Muscle of arm (tissue), 12 donors: ENCODE results near the gene CADPS2. TPM values are rescaled to one million over a fixed set of nuclear protein-coding genes. Genes with fewer than 3 reads are reported as not detected.

Experiments
- DNase-seq: peaks from one replicate; pipeline ENCODE4 v3.0.0-alpha.2; 2013
- polyA plus RNA-seq, 12 donors: library from polyadenylated mRNA; unstranded; fragments of 120-200 nt; gene quantifications; one replicate each; pipeline ENCODE4 v1.2.1, GENCODE V29; 2013; ENCODE audit not compliant: insufficient read length in 12 of 12

The CADPS2 gene
- polyA plus RNA-seq, 12 donors, result 2.9 to 10.1 (median 4.7) TPM; not detected in 2

DNA sequence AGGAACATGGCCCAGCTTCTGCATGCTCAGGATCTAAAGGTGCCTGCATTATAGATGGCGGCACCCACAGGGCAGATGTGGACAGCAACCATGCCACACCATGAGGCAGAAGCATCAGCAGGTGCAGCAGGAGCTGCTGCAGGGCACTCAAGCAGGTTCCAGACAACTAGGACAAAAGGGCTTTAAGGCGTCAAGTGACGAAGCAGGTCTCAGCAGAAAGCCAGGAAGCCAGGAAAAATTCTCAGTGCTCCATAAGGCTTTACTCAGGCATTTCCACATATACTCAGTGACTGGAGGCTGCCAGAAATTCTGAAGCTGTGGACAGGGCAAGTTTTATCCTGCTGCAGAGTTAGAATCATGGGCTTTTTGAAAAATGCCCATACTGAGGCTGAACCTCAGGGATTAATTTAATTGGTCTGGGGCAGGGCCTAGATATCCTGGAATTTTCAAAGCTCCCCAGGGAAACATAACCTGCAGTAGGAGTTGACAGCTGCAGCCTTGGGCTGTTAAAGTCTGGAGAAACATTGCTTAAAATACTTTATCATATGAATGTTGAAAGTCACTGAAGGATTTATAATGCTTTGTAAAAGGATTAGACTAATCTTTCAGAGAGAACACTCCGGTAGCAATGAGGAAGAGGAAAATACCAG lies 115.4 kb downstream of the CADPS2 start:
- DNase-seq, result no peak

DNA sequence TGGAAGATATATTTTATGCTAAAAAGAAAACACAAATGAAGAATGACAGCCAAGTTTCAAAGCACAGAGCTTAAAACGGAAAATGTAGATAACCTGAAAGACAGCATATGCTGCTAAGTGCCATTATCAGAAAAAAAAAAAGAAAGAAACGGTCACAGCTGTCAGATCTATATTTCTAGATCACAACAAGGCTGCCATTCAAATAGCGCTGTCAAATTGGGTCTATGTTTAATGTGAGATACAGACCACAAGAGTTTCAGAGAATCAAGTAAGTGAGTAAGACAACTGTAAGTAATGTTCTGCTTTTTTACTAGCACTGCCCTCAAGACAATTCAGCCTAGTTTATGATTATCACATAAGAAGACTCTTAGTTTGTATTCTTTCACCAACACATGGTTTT lies 117.4 kb downstream of the CADPS2 start:
- DNase-seq, result no peak

DNA sequence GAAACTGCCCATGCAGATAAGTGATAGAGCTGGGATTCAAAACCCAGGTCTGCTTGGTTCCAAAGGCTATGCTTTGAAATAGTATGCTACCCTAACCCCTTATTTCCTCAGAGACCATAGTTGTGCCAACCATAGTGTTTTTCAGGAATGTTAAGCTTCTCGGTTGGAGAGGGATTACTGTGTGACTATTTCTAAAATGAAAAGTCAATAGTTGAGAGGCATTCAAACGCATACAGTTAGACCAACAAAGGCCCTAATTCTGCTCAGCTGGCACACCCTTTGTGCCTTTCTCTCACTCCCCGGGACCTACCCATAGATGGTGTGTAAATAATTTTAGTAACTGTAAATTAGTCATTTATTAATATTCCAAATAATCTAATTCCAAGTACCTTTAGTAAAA lies 118.9 kb downstream of the CADPS2 start:
- DNase-seq, result no peak

DNA sequence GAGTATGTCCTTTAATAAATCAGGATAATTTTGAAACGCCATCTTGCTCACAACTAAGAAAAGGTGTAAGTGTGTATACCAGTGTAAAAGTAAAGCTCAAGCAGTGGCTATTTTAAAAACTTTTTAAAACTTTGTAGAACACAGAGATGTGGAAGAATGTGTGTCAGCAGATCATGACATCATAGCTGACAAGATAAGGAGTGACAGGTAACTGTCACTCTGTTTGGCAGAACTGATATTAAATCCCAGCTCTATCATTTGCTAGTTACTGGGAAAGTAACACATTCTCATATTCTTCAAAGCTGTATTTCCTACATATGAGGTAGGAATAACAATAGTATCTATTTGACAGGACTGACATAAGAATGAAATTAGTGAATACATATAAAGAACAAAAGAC lies 119.7 kb downstream of the CADPS2 start:
- no peak for DNase-seq

DNA sequence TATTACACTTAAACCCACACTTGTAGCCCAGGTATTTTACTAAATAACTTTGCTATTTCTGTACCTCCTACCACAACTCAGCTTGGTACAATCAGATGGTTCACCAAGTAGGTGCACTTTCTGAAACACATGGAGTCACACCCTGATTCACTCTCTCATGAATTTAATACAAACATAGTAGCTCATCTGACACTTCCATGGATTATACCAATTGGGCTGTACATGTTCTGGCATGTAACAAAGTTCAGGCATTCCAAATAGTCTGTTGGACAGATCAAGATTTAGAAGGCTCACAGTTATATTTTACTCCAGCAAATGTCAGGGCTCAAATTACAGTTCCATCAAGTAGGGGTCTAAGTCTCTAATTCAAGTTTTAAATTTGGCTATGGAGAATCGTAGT lies 121.4 kb downstream of the CADPS2 start:
- DNase-seq, result no peak

DNA sequence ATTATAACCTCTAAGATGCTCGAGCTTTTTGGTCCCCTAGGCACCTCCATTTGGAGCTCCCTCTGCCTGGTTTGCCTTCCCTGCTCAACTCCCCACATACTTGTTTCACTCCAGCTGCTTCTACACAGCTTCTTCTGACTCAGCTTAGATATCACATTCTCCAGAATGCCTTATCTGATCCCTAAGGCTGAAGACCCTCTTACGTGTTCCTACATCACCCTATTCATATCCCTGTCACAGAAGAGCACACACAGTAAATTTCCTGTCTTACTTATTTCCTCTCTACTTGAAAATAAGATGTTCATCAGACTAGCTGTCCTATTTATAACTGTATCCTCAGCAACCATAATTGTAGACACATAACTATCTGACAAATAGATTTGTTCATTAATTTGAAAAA lies 122.2 kb downstream of the CADPS2 start:
- no peak for DNase-seq

DNA sequence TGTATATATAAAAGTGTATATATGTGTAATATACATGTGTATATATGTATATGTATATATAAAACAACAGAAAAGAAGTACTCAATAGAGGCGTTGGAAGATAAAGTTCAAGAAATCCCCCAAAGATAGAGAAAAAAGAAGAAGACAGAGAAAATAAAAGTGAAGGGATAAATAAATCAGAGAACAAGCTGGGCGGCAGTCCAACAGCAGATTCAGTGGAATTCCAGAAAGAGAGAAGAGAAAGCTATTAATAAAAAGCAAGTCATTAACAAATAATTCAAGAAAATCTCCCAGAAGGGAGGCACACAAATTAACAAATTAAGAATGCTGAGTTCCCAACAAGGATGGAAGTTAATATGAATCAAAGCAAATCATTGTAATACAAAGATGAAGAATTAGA lies 124.2 kb downstream of the CADPS2 start:
- no peak for DNase-seq

DNA sequence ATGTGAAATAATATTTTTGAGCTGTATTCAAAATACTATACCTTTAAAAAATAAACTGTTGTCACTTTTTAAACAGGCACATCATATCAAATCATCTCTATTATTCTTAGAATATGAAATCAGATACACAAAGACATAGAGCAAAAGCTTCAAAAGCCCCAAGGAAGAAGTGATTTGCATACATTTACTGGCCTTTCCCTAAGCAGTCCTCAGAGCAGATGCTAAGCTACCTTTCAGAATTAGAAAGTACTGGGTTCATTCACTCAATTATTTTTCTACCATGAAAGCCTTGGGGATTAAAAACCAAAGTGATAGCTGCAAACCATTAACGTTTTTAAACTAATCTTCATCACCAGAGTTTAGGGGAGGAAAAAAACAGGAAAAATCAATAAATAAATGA lies 127.8 kb downstream of the CADPS2 start:
- no peak for DNase-seq

DNA sequence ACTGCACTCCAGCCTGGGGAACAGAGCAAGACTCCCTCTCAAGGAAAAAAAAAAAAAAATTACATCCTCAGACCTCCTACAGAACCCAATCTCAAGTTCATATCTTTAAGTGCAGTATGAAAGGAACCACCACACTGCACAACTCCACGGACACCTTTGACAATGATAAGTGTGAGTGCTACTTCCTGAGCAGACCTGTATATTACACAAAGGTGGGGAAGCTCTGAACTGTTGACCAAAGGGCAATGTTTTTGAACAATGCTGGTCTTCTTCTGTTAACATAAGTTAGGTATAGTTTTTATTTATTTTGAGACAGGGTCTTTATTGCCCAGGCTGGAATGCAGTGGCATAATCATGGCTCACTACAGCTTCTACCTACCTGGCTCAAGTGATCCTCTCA lies 129.4 kb downstream of the CADPS2 start:
- no peak for DNase-seq

DNA sequence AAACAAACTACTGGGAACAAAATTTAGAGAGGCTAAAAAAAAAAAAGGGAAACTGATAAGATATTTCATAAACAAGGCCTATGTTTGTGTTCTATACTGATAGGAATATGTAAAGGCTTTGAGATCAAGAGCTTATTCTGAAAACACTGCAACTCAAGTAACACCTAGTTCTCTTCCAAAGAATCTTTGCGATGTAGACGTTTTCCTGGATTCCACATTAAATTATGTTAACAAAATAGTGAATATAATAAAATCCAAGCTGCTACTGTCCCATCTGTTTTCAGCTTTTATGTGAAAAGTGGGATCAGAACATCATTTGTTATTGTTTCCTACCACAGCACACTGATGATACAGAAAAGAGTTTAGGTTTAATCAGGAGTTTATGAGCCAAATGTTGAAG lies 130.6 kb downstream of the CADPS2 start:
- no peak for DNase-seq

DNA sequence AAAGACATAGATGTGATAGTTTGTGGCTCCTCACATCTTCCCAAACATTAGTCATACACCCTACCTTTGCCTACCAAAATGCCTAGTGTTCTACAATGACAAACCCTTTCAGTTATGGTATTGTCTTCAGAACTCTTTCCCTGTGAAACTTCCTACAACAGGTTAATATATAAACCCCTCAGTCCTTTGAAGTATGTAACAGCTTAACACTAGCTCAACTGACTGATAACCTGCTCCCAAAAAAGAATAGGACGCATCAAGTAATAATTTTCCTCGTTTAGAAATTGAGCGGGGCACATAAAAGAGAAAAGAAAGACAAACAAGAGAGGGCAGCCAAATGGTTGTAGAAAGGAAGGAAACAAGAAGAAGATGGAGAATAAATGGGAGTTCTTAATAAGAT lies 133.7 kb downstream of the CADPS2 start:
- no peak for DNase-seq

DNA sequence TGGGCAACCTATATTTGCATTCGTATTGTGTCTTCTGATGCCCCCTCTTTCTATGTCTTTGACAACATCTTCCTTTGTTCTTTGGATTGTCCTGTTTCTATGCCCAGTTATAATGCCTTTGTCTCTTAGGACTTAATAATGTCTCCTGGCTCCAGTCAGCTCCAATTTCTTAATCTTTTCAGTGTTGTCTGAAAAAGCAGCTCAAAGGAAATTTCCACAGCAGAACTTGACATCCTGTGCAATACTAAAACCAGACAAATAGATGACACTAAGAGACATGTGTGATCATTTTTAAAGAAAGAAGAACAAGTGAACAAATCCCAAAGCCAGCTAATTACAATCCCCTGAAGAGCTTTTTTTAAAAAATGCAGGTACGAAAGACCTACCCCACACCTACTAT lies 135.9 kb downstream of the CADPS2 start:
- DNase-seq, result no peak

DNA sequence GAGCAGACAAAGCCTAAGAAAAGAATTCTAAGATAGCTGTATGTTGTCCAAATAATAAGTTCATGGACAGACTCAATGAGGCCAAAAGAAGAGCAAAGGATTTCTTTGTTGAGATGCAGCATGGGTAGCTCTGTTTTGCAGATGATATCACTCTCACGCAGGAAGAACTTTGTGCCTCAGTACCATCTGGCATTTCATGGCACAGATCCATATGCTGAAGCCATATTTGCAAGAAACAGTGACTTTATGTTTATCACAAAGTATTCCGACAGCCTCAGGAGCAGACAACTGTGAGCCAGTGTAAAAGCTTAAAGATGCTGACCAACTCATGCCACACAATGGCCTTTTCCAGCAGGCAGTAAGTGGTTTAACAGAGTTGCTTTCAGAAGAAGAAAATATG lies 138.1 kb downstream of the CADPS2 start:
- DNase-seq, result no peak

DNA sequence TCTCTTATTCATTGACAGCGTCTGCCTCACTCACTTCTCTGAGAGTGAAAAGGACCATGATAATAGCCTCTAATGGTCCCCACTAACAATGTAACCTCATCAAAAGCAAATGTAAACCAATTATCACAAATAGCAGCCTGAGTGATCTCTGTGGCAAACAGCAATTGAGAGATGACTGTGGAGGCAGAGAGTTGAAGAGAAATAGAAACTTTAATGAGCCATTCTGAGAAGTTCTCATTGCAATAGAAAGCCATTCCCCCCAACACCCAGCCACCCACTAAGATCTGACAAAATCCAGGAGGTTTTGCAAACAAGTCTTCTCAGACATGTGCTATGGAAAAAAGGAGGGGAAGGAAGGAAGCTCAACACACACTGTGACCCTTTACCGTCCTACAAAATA lies 139.3 kb downstream of the CADPS2 start:
- DNase-seq, result no peak

DNA sequence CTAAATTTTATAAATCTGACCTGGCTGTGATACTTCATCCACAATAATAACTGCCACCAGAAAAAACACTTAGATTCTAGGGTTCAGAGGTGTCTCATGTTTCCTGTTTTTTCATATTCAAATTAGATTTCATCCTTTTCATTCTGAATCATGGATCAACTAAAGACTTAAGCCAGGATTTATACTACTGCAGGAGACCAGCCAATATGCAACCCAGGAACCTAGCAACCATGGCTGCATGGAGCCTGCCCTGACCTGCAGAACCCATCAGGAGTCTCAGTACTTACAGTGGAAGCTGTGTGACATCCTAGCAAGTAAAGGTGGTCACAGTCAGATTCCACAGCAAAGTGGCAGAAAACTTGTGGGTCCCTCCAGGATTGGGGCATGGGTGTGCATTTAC lies 143.0 kb downstream of the CADPS2 start:
- no peak for DNase-seq

DNA sequence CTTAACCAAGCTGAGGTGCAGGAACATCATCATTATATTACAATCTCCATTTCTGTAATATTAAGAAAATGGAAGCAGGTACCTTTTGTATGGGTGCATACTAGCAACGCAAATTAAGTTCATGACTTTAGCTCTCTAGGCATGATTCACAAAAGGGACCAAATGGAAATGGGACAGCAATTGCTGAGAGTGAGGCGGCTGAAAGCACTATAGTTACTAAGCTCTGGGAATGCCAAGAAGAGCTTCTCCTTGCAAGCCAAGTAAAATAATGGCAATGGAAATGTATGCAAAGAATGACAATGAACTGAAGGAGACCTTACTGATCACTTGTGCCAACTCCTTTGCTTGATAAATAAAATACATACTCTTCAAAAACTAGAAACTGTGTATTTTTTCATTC lies 147.3 kb downstream of the CADPS2 start:
- no peak for DNase-seq

DNA sequence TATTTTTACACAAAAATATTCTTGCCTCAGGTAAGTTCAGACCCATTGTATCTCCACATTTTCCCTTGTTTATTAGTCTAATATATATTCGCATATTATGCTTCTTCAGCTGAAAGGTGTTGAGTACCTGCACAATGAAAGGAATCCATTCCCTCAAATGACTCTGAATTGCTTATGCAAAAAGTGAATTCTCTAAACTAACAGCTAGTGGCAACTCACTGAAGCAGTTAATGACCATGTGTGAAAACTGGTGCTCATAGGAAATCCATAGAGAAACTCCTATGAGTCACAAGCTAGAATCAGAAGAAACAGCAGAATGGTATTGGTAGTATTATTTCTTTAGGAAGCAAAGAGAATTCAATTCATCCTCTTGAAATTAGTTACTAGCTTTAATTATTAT lies 150.1 kb downstream of the CADPS2 start:
- DNase-seq, result no peak

DNA sequence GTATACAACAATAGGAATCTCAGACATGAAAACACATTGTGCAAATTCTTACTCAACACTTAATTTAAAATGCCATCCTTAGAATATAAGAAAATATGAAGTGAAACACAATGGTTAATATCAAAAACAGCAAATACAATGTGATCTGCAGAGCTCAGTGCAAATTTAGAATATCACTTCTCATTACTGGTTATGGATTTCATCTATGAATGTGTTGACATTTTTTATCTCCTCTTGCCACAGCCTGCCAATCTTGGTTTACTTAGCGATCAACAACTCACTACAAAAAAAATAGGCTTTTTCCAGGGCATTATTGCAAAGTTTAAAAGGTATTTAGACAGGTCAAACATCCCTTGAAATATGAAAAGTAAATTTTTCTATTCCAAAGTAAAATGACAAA lies 158.5 kb downstream of the CADPS2 start:
- DNase-seq, result no peak

DNA sequence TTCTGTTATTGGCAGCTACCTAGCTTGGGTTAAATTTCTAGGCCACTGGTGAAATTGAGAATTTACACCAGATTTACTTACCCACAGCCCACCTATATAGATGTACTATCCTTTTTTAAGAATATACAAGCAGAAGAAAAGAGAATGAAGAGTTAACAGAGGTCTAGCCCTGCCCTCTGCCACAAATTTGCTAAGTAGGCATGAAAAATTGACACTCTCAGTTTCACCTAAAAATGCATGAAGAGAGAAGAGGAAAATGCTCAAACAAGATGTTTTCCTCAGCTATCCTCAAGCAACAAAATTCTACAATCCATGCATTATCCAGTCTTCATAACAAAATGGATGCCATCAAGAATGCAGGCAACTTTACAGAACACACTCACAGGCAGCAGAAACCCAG lies 158.9 kb downstream of the CADPS2 start:
- no peak for DNase-seq

DNA sequence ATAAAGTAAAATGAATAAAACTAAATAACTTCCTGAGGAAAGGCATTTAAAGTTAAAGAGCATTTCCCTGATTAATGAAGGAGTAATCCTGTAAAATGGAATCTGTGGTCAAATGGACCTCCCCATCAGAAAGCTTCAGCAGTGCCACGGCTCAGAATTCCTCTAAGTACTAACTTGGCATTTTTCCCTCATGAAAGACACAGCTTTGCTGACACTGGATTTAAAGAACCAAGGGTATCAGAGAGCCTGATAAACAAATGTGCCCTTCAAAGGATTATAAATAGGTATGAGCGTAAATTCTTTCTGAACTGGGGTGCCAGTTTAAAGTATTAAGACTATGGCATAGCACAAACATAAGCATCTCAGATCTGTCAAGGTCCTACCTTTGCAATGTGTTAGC lies 159.4 kb downstream of the CADPS2 start:
- DNase-seq, result no peak

DNA sequence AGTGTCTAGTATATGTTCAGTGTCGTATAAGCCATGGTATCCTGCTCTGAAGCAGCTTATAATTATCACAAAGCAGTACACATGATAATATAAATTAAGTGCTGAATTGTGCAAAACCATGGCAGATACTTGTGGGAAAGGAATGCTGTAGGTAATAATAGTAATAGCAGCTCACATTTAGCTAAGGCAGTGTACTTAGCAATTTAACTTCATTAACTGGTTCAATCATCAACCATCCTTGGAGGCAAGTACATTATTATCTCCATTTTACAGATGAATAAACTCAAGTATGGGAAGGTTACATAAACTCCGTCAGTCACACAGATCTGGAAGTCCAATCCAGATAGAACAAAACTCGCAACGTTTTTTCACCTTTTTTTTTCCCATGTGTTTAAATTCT lies 161.9 kb downstream of the CADPS2 start:
- DNase-seq, result no peak

DNA sequence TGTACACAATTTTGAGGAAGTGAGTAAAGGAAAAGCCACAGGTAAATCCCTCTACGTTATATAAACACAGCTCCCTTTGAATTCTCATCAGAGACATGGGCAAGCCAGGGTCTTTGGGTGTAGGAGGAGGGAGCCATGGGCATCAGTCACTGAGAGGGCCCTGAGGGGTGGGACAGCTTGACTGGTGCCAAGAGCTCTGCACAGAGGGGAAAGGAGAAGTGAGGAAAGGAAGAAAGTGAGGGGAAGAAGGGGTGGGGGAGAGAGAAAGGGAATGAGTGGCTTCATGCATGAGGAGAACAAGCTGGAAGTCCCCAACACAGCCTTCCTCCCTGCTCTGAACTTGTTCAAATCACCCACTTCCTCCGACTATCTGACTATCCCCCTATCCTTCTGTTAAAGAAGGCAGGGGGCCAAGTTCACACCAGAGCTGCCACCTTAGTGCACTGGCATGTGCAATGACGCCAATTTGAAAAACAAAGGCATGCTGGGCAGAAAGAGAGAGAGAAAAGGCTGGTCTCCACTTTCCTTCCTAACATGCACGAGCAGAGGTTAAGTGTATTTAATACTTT lies 167.2 kb downstream of the CADPS2 start:
- no peak for DNase-seq

DNA sequence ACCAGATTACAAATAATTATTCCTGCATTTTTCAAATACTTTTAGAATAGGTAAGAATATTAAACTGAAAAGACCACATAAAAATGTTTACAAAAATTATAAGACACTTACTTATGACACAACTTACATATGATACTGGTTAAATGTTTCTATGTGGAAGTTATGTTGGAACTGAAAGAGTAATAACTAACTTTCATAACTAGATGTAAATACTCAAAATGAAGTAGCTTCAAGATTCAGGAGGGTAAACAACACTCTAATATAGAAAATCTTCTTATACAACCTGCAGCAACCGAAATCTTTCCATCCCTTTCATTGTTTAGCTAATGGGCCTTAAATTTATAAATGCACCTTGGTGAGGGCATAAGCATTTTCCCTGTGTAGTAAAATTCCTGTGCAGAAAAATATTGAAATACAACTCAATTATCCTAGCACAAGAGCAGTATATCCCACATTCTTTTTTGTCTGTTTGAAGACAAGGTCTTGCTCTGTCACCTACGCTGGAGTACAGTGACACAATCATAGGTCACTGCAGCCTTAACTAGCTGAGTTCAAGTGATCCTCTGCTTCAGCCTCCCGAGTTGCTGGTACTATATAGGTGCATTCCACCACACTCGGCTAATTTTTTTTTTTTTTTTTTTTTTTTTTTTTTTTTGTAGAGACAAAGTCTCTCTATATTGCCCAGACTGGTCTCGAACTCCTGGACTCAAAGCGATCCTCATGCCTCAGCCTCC lies 168.7 kb downstream of the CADPS2 start:
- DNase-seq, result no peak

DNA sequence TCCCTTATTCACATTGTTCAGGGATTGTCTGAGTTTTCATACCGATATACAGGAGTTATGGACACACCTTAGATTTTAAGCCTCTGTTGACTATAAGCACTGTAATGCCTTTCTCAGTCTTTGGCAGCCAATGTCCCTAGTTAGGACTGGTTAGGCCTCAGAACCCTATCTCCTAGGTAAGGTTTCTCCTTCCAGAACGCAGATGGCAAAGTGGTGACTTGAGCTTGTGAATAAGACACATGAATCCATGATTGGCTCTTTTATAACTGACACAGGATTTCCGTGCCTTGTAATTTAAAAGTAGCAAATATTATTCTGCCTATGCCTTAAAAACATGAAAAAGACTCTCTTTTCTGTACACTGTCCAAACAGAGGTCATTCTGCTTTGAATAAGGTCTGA lies 171.1 kb downstream of the CADPS2 start:
- DNase-seq, result no peak
